NCI-H748 (cell line): ENCODE measurements around the gene DIO3.

Experiments used
- DNase-seq: peaks from one replicate; lab custom pipeline; 2025; ENCODE audit not compliant: unreplicated experiment; lab: John Stamatoyannopoulos, UW

DIO3 gene

GRCh38 chr14:101579372-101580080 lies 18.2 kb downstream of the DIO3 start:
- DNase-seq, result no peak

- DNase-seq, result no peak
These were observed 20.5 kb downstream of the DIO3 start for GRCh38 chr14:101581806-101582205.

DNA sequence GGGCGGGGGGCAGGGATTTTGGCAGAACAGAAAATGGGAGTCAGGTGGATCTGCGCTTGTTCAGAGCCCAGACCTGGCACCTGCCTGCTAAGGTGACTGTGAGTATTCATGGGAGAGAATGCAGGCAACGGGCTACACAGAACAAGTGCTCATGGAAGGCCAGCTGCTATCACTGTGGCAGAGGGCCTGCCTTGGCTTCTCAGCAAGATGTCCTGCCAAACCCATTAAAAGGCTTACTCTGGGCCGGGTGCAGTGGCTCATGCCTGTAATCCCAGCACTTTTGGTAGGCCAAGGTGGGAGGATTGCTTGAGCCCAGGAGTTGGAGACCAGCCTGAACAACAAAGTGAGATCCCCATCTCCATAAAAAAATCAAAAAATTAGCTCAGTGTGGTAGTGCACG lies 21.0 kb downstream of the DIO3 start:
- no peak for DNase-seq

DNA sequence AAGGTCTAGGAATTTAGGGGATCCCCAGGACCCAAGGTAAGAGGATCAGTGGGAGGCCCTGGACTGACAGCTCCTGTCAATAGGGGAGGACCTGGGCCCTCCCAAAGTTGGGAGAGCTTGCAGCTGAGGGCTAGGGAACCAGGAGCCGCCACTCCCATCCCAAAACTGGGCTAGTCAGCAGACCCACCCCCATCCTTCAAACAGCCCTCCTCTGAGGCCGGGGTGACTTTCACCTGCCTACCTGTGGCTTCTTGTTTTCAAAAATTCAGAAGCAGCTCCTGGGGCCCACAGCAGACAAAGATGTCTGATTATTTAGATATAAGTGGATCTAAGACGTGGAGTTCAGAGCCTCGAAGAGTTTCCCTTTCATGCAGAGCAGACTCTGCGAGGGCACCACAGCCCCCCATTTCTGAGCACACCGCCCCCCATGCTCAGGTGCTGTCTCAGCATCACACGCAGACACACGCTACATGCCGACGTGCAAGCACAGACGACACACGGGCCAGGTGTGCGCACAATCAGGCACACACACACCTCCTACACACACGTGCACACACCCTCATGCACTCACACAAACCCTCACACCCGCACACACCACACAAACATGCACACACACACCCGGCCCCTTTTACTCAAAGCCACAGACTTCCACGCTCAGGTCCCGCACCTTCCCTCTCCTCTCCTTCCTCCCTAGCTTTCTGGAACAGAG lies 21.9 kb downstream of the DIO3 start:
- DNase-seq, result no peak

DNA sequence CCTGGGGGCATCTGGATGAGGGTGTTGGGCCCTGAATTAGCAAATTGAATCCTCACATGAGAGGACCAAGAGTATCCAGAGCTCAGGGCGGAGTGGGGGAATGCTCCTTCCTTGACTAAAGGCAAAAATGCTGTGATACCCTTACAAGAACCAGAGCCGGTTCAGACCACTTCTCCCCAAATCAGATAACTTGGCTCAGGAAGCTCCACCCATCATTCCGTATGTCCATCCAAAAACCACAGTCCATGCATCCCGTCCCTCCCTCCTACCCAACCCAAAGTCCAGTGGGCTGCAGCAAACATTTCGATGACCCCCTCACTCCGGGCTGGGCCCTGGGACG lies 22.4 kb downstream of the DIO3 start:
- no peak for DNase-seq

GRCh38 chr14:101584055-101584859 lies 23.0 kb downstream of the DIO3 start:
- DNase-seq, result peak; percentile 27

DNA sequence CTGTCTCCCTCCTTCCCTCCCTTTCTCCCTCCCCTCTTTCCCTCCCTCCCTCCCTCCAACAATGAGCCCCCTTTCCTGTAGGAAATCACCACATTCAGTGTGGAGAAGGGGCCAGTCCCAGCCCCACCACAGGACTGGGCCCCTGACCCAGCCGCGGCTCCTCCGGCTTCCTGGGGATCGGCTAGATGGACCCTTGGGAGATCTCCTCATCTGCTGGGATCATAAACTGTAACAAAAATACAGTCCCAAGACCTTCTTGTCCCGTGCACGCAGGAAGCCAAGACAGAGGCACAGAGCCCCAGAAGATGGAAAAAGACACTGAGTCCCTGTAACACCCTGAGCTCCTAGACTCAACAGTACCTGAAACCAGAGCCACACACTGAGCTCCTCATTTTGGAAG lies 23.9 kb downstream of the DIO3 start:
- DNase-seq, result no peak

- no peak for DNase-seq
These were observed 25.5 kb downstream of the DIO3 start for GRCh38 chr14:101586531-101587430.

GRCh38 chr14:101587441-101587911 lies 26.2 kb downstream of the DIO3 start:
- peak; percentile 39 for DNase-seq

DNA sequence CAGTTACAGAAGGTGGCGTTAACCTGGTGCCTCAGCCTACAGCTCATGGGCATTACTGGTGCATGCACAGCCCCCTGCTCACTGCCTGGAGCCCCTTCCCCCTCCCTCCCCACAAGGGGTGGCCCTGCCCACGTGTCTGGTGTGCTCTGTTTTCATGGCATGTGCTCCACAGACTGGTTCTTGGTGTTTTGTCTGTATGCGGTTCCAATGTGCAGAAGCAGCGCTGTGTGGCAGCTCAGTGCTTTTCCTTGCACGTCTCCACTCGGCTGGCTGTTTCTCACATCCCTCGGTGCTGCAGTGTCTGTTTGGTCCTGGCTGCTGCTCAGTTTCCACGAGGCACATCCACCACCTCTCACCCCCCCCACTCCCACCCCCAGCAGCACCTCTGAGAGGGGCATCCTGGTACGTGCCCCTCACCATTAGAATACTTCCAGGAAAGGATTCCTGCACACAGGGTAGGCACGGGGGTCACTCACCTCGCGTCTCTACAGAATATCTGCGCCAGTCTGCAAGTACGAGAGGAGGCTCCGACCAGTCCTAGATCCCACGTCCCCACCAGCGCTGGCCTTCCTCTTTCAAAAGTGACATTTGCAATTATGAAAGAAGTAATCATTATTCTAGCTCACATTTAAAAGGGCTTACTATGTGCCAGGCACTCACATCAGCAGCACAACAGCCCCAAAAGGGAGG lies 27.1 kb downstream of the DIO3 start:
- no peak for DNase-seq

- DNase-seq, result no peak
These were observed 27.7 kb downstream of the DIO3 start for GRCh38 chr14:101588990-101589389.

DNA sequence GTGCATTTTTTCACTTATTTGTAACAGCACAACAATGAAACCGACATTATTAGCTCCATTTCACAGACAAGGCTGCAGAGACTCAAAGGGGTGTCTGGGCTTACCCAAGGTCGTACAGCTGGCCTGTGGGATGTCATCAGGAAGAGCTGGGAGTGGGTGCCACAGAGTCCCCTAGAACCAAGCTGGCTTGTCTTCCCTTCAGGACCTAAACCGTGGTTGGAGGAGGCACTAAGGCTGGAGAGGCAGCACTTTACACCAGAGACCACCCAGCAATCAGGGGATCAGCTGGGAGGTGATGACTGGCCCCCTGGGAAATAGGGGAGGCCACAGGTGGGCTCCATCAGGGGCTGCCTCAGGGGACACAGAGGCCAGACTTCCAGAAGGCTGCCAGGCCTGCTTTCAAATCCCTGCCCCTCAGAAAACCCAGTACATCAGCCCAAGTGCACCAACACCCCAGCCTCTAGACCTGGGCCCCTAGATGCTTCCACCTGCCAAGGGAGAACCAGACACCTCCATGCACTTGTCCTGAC lies 28.3 kb downstream of the DIO3 start:
- no peak for DNase-seq

DNA sequence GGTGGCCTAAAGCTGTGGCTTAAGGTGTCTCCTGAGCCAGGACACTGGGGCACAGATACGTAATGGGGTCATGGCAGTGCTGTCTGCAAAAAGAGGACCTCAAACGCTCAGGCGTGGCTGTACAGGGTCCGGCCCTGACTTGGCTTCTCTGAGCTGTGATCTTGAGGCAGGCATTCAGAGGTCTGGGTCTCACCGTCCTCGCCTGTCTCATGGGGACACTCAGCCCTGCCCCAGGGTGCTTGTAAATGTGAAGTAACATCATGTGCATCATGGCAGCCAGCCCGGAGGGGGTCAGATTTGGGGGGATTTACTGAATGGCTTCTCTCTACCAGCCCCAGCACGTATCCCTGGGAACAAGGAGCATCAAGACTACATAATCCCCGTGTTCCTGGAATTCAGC lies 28.8 kb downstream of the DIO3 start:
- no peak for DNase-seq

GRCh38 chr14:101590616-101591015 lies 29.3 kb downstream of the DIO3 start:
- no peak for DNase-seq

DNA sequence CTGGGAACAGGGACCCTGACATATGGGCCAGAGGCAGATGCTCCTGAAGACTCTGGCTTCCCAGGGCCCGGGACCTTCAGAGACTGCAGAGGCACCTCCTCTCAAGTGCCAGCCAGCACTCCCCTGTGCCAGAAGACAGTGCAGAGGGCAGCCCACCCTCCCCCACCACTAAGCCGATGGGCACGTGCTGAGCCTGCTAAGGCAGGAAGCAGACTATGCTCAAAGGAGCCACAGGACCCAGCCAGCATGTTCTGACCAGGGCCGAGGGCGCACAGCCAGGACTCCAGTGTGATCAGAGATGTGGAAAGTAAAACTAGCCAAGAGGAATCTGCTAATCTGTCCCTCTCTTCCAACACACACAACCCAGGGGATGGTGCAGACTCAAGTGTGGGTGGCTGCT lies 29.8 kb downstream of the DIO3 start:
- no peak for DNase-seq

DNA sequence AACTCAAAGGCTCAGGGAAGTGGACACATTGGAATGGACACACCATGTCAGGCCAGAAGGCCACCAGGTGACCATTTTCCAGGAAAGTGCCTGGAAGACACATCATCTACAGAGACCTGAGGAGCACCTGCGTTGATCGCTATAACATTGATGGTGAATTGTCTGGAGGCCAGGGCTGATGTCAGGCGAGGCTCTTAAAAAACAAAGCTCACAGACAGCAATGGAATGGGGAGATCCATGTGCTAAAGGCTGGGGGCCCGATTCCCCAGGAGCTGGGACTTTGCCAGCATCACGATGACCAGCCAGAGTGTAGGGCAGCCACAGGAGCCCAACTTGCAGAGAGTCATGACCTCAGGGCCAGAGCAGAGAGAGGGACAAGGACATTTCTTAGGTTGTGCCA lies 30.3 kb downstream of the DIO3 start:
- no peak for DNase-seq

DNA sequence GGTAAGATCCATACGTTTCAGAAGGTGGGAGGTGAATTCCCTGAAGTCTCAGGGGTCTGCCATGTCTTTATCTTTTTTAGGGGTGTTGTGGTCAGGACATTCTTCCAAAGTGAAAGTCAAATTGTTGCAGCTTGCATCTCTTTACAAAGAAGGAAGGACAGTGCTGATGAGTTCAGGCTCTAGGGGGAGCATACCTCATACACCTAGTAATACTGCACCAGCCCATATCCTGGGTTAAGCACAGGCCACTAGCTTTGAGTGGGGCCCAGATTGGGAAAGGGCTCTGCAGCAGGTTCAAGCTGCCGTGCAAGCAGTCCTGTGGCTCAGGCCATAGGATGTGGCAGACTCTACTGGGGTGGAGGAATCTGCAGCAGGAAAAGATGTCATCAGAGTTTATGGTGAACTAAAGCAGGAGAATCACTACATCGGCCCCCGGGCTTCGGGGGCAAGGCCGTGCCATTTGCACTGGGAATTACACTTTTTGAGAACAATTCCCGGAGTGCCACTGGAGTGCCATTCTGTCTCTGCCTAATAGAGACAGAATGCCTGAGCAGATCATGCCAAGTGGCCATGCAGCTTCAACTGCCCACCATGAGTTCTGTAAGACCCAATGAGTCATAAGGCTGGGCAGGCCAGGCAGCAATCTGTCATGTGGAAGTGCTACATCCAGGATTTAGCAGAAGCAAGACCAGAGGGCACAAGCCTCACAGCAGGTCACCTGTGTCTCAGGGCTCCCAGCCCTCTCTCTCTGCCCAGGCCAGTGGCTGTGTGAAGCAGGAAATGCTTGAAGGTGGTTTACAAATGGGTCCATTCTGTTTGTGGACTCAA lies 32.3 kb downstream of the DIO3 start:
- no peak for DNase-seq

- no peak for DNase-seq
These were observed 33.3 kb downstream of the DIO3 start for GRCh38 chr14:101594511-101595148.

DNA sequence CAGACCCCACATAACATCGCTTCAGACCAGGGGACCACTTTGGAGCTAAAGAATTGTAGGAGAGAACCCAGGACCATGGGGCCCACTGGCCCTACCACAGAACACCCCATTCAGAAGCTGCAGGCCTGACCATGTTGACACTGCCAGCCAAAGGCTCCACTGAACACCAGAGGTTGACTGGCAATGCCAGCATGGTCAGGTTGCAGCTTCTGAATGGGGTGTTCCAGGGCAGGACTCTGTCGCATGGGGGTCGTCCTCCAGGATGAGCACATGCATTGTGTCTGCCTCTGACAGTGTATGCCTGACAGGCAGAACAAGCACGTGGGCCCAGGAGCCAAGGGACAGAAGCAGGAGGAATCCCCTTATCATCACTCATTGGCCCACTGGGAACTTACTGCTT lies 34.1 kb downstream of the DIO3 start:
- no peak for DNase-seq
